SK-N-SH treated with all-trans-retinoic acid at 6 μM for 48 hours (cell line): ENCODE measurements around the gene WFDC10B.
"Not testable (repeated sequence)": the region's sequence is repeated elsewhere in the genome, so short reads cannot be mapped to it uniquely, and the experiment has no call there.

Source experiments
- ARNTL ChIP-seq: fragments of 450-650 bp; formaldehyde crosslinking; IDR thresholded peaks from 2 replicates; pipeline ENCODE4 v1.5.0; 2020; ENCODE audit warnings: low read depth, mild to moderate bottlenecking, moderate library complexity, borderline replicate concordance
- BACH2 ChIP-seq: fragments of 250-450 bp; sonication (Bioruptor Pico); IDR thresholded peaks from 2 replicates; pipeline ENCODE4 v1.9.0; 2021; ENCODE audit warnings: mild to moderate bottlenecking, borderline replicate concordance
- CSDC2 ChIP-seq: fragments of 250-450 bp; sonication (Bioruptor Pico); IDR thresholded peaks from 2 replicates; pipeline ENCODE4 v1.5.0; 2020; ENCODE audit warnings: mild to moderate bottlenecking, moderate library complexity
- ISL1 ChIP-seq: fragments of 250-450 bp; sonication (Bioruptor Pico); IDR thresholded peaks from 2 replicates; pipeline ENCODE4 v2.1.2; 2022; ENCODE audit warnings: mild to moderate bottlenecking, moderate library complexity
- PATZ1 ChIP-seq: fragments of 250-450 bp; sonication (Bioruptor Pico); IDR thresholded peaks from 2 replicates; pipeline ENCODE4 v1.8.0; 2020; ENCODE audit warnings: mild to moderate bottlenecking, moderate library complexity, borderline replicate concordance
- TCF4 ChIP-seq: fragments of 250-450 bp; sonication (Bioruptor Pico); IDR thresholded peaks from 2 replicates; pipeline ENCODE4 v1.8.0; 2021; ENCODE audit warnings: mild to moderate bottlenecking, moderate library complexity, borderline replicate concordance
- TOX ChIP-seq: fragments of 250-450 bp; sonication (Bioruptor Pico); IDR thresholded peaks from 2 replicates; pipeline ENCODE4 v1.8.0; 2021; ENCODE audit warnings: mild to moderate bottlenecking, moderate library complexity, borderline replicate concordance
- ZNF70 ChIP-seq: fragments of 450-650 bp; formaldehyde crosslinking; IDR thresholded peaks from 2 replicates; pipeline ENCODE4 v1.5.0; 2020; ENCODE audit warnings: mild to moderate bottlenecking, moderate library complexity
- TF ChIP-seq, protein P1 (sequence below): fragments of 250-450 bp; sonication (Bioruptor Pico); IDR thresholded peaks from 2 replicates; pipeline ENCODE4 v1.8.0; 2021; ENCODE audit warnings: low read depth, mild to moderate bottlenecking, moderate library complexity, borderline replicate concordance

- TF ChIP-seq ZNF70, PATZ1, CSDC2, BACH2, ARNTL, ISL1, TOX, TCF4 (CRISPR knock-in tag): not testable (repeated sequence)
- TF ChIP-seq, protein P1, sequence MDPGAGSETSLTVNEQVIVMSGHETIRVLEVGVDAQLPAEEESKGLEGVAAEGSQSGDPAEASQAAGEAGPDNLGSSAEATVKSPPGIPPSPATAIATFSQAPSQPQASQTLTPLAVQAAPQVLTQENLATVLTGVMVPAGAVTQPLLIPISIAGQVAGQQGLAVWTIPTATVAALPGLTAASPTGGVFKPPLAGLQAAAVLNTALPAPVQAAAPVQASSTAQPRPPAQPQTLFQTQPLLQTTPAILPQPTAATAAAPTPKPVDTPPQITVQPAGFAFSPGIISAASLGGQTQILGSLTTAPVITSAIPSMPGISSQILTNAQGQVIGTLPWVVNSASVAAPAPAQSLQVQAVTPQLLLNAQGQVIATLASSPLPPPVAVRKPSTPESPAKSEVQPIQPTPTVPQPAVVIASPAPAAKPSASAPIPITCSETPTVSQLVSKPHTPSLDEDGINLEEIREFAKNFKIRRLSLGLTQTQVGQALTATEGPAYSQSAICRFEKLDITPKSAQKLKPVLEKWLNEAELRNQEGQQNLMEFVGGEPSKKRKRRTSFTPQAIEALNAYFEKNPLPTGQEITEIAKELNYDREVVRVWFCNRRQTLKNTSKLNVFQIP (CRISPR knock-in tag), result not testable (repeated sequence)
Observed at GRCh38 chr20:45641076-45641475, 63.7 kb downstream of the WFDC10B start.
